ENCODE results near the gene HPN. TPM values are rescaled to one million over a fixed set of nuclear protein-coding genes. Genes with fewer than 3 reads are reported as not detected.

HPN gene
- total RNA-seq, 1 experiment from 2014 or later = 10.6 TPM

GRCh38 chr19:35087393-35087792 lies 45.9 kb downstream of the HPN start:
- Histone ChIP-seq H2BK12ac (ENCODE audit: insufficient read length, low read depth, low read length) (no peak overlapping the region), H4K8ac (replicated peaks; ENCODE audit: insufficient read length, low read depth, low read length) (no peak overlapping the region), H3K56ac (ENCODE audit: insufficient read length, low read depth, low read length) (no peak overlapping the region), H2BK120ac (ENCODE audit: low read depth, low read length, poor library complexity, severe bottlenecking) (no peak overlapping the region), H3K27me3 (ENCODE audit: insufficient read depth, low read length) (no peaks in the 10 kb centered on the region), H3K9me3 (ENCODE audit: control insufficient read depth, low read depth, low read length) (no peaks in the 10 kb centered on the region), H3K23me2 (ENCODE audit: insufficient read length, low read depth, low read length, poor library complexity, severe bottlenecking) (no peaks in the 10 kb centered on the region), H4K91ac (ENCODE audit: insufficient read length, low read depth, low read length) (no peak overlapping the region), H3K4ac (ENCODE audit: low read depth, low read length) (no peak overlapping the region), H3K4me1 (ENCODE audit: insufficient read depth, low read length) (no peaks in the 10 kb centered on the region; the same call in 1 of the 2 replicates), H2BK5ac (ENCODE audit: insufficient read length, low read length) (no peak overlapping the region), H3K14ac (ENCODE audit: insufficient read depth, low read length) (no peak overlapping the region), H2AK5ac (ENCODE audit: insufficient read length, low read length) (no peak overlapping the region), H4K20me1 (ENCODE audit: control insufficient read depth, insufficient read depth, insufficient read length) (peaks cover 2% of the 10 kb centered on the region), H3K4me2 (ENCODE audit: insufficient read depth, insufficient read length, low read length) (no peak overlapping the region), H3K23ac (ENCODE audit: insufficient read length, low read depth, low read length) (no peak overlapping the region), H3T11ph (ENCODE audit: low read length) (no peak overlapping the region), H3K9ac (ENCODE audit: extremely low read depth, insufficient read length, low read length) (no peak overlapping the region), H2AFZ (ENCODE audit: low read length) (no peak overlapping the region), H2BK20ac (ENCODE audit: low read depth, low read length, poor library complexity, severe bottlenecking) (no peak overlapping the region), H3K27ac (ENCODE audit: insufficient read length, low read depth, low read length) (no peak overlapping the region), H2BK15ac (ENCODE audit: low read depth, low read length) (no peak overlapping the region), H4K5ac (ENCODE audit: insufficient read length, low read depth, low read length) (no peak overlapping the region), H3K79me2 (ENCODE audit: insufficient read depth, low read length) (no peaks in the 10 kb centered on the region), H3K79me1 (ENCODE audit: insufficient read depth, low read depth, low read length, poor library complexity, severe bottlenecking) (no peaks in the 10 kb centered on the region), H3K18ac (ENCODE audit: insufficient read length, low read depth, low read length) (no peak overlapping the region)
- Mint-ChIP-seq H3K9me3 (peaks cover 0 to 3% of the 10 kb centered on the region in 2 experiments; a peak in 3 of 5 replicates), H3K36me3 (ENCODE audit: insufficient read depth in 1 of 3, low read depth in 3 of 3) (0 out of 7 replicates have a peak, but pooled peaks cover 0 to 4% (median 0%) of the 10 kb centered on the region in 3 experiments), H3K4me3 (no peak overlapping the region), H3K27ac (no peak overlapping the region), H3K4me1 (peaks cover 10 to 20% of the 10 kb centered on the region in 2 experiments), H3K27me3 (ENCODE audit: low read depth) (peaks cover 1% of the 10 kb centered on the region; the same call in 1 of the 2 replicates)
- no peak for DNase-seq
- no peak for TF ChIP-seq CTCF (conservative IDR thresholded peaks at IDR 0.05)

Data from H9 (cell line).